Right atrium auricular region (tissue), 2 donors: ENCODE results near the gene AFTPH. TPM values are rescaled to one million over a fixed set of nuclear protein-coding genes. Genes with fewer than 3 reads are reported as not detected.

Experiments
- DNase-seq: peaks from one replicate; pipeline ENCODE4 v3.0.0-alpha.2; 2019; ENCODE audit warnings: low spot score
- H3K27ac ChIP-seq, 2 donors: fragments of 200-600 bp; sonication (generic); 1 replicate in 1 of 2; 2 replicates in 1 of 2; pipeline ENCODE4 v1.5.1; 2016 to 2019
- H3K27me3 ChIP-seq, 2 donors: fragments of 200-600 bp; sonication (generic); one replicate each; pipeline versions ENCODE4 v1.5.1 to v1.6.0; 2017 to 2019
- H3K36me3 ChIP-seq: fragments of 200-600 bp; sonication (generic); one replicate; pipeline ENCODE4 v1.5.1; 2016
- H3K4me1 ChIP-seq, 2 donors: fragments of 200-600 bp; sonication (generic); one replicate each; pipeline versions ENCODE4 v1.5.1 to v1.6.0; 2017 to 2019
- H3K4me3 ChIP-seq, 2 donors: fragments of 200-600 bp; sonication (generic); 1 replicate in 1 of 2; 2 replicates in 1 of 2; pipeline ENCODE4 v1.5.1; 2017 to 2019; ENCODE audit warnings: mild to moderate bottlenecking in 1 of 2, moderate library complexity in 1 of 2
- H3K9me3 ChIP-seq, 2 donors: fragments of 200-600 bp; sonication (generic); one replicate each; pipeline ENCODE4 v1.5.1; 2019
- CTCF ChIP-seq, 2 donors: fragments of 200-600 bp; sonication (generic); IDR thresholded peaks; one replicate each; pipeline ENCODE4 v1.5.1; 2019; ENCODE audit warnings: antibody characterized with exemption in 2 of 2
- total RNA-seq, 2 donors: library from RNA; depleted of rRNA; stranded (reverse); fragments of >200 nt; gene quantifications; one replicate each; pipeline ENCODE4 v1.1.0, GENCODE V29; 2016

Gene AFTPH
- total RNA-seq, 2 donors from 2014 or later, result 14.5 to 17.4 TPM

GRCh38 chr2:64606479-64607363, 82.6 kb downstream of the AFTPH start:
- no peaks in the 10 kb centered on the region for H3K9me3 ChIP-seq
- H3K27me3 ChIP-seq, result no peaks in the 10 kb centered on the region
- H3K36me3 ChIP-seq, result no peaks in the 10 kb centered on the region
- peak; percentile 97 for DNase-seq
- peaks cover 0 to 14% of the 10 kb centered on the region in 2 donors for H3K4me1 ChIP-seq
- H3K4me3 ChIP-seq, result peak overlapping the region in 1 of 2 donors; percentile 21
- no peak for TF ChIP-seq CTCF (IDR thresholded peaks at IDR 0.05)
- peak overlapping the region in 1 of 2 donors; percentile 24 for H3K27ac ChIP-seq

- no peaks in the 10 kb centered on the region for H3K9me3 ChIP-seq
- peak; percentile 57 for DNase-seq
- peaks cover 0 to 14% of the 10 kb centered on the region in 2 donors for H3K4me1 ChIP-seq
- H3K27ac ChIP-seq, result no peak overlapping the region
- H3K36me3 ChIP-seq, result no peaks in the 10 kb centered on the region
- H3K27me3 ChIP-seq, result no peaks in the 10 kb centered on the region
- TF ChIP-seq CTCF (IDR thresholded peaks at IDR 0.05), result no peak
- H3K4me3 ChIP-seq, result no peak overlapping the region
Measured at GRCh38 chr2:64607381-64608304, 83.5 kb downstream of the AFTPH start.

- Histone ChIP-seq H3K36me3 (no peaks in the 10 kb centered on the region), H3K9me3 (no peaks in the 10 kb centered on the region), H3K4me3 (peak overlapping the region; percentile 61 to 65), H3K4me1 (peaks cover 0 to 14% of the 10 kb centered on the region in 2 donors), H3K27me3 (no peaks in the 10 kb centered on the region), H3K27ac (peak overlapping the region; percentile 76)
- no peak for TF ChIP-seq CTCF (IDR thresholded peaks at IDR 0.05)
- peak; percentile 54 for DNase-seq
Measured at GRCh38 chr2:64608867-64609226, 84.7 kb downstream of the AFTPH start.

GRCh38 chr2:64609227-64609941, 85.3 kb downstream of the AFTPH start:
- Histone ChIP-seq H3K27me3 (no peaks in the 10 kb centered on the region), H3K27ac (peak overlapping the region; percentile 76), H3K9me3 (no peaks in the 10 kb centered on the region), H3K4me3 (peak overlapping the region; percentile 61 to 65), H3K36me3 (no peaks in the 10 kb centered on the region), H3K4me1 (peaks cover 0 to 14% of the 10 kb centered on the region in 2 donors)
- DNase-seq, result peak; percentile 58
- TF ChIP-seq CTCF (IDR thresholded peaks at IDR 0.05), result peak; percentile 50 to 57

- Histone ChIP-seq H3K27ac (peak overlapping the region; percentile 76), H3K27me3 (no peaks in the 10 kb centered on the region), H3K4me1 (peaks cover 0 to 14% of the 10 kb centered on the region in 2 donors), H3K4me3 (peak overlapping the region; percentile 61 to 65), H3K9me3 (no peaks in the 10 kb centered on the region), H3K36me3 (no peaks in the 10 kb centered on the region)
- peak in 1 of 2 donors; percentile 0 for TF ChIP-seq CTCF (IDR thresholded peaks at IDR 0.05)
- DNase-seq, result peak; percentile 46
Measured at GRCh38 chr2:64609942-64610281, 85.8 kb downstream of the AFTPH start.
